CD4-positive, alpha-beta T cell treated with Interleukin-17A for 1 hour (primary cell): ENCODE data around the gene LPIN1.

ENCODE experiments used
- DNase-seq: peaks from one replicate; pipeline ENCODE4 v3.0.0-alpha.2; 2020

The LPIN1 gene

DNA sequence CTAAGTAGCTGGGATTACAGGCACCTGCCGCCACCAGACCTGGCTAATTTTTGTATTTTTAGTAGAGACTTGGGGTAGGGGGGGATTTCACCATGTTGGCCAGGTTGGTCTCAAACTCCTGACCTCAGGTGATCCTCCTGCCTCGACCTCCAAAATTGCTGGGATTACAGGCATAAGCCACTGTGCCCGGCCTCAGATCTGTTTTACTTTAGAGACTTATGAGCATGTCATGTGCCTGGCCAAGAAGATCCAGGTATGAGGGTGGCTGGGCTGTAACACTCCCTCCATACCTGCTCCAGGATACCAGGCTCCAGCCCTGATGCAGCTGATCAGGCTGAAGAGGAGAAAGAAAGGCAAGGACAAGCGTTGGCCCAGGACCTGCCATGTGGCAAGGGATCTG is 125.0 kb downstream of the LPIN1 start:
- DNase-seq = no peak

DNA sequence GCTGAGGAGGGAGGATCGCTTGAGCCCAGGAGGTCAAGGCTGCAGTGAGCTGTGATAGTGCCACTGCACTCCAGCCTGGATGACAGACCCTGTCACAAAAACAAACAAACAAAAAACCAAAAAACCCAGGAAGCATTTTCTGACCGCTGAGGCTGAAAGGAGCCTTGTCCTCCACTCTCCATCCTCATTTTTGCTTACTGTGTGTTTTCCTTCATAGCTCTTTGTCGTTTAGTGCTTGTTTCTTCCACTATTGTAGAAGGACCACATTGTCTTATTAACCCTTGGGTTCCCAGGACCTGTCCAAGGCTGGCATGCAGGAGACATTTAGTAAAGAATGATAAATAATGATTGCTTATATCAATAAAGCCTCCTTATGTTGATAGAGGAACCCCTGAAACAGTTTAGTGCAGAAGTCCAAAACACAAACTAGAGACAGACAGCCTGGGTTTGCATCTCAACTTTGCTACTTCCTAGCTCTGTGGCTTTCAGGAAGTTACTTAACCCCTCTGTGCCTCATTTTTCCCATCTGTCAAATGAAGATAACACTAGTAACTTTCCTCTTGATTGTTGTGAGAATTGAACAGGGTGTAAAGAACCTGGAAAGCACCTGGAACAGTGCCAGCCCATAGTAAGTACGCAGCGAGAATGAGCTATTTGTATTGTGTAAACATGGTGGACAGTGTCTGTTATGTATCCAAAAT is 126.0 kb downstream of the LPIN1 start:
- DNase-seq = peak; percentile 25

GRCh38 chr2:11872948-11873269 is 126.5 kb downstream of the LPIN1 start:
- DNase-seq = no peak

DNA sequence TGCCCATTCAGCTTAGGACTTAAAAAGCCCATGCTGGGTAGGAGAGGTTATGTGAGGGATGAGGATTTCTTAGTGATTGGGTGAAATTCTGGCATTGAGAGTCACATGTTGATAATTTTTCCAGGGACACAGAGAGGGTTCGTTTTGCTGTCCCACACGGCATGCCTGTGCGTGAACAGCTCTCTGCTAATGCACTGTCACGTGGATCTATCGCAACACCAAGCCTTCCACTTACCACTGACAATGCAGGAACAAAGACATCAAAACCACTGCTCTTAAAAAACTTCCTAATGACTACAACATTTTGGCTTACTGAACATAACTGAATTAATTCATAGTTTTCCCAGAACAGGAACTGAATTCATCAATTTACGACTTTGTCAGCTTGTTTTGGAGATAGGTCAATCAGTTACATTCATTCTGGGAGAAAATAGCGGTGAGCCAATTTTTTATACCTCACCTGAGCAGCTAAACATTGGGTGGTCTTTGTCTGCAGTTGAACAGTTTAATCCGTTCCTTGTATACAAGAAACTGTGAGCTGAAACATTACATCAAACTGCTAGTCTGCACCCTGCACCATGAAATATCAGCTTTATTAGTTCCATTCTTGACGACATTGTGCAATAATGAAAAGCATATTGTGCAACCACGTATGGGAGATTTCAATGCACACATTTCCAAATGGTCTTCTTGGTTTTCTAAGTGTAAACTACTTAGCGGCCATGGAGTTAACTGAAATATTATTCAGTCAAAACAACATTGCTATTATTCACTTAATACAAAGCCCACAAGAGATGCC is 127.1 kb downstream of the LPIN1 start:
- no peak for DNase-seq

DNA sequence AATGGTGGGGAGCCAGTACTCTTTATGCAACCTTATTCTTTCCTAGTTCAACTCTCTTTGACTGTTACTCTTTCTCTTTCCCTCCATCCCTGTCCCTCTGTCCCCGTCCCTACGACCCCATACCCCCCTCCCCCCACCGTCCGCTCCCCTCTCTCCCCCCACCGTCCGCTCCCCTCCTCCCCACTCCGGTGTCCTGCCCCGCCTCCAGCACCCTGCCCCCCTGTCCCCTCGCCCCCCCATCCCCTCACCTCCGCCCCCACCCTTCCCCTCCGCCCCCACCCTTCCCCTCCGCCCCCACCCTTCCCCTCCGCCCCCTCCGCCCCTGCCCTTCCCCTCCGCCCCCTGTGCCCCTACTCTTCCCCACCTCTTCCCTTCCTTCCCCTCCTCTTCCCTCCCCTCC is 128.4 kb downstream of the LPIN1 start:
- no peak for DNase-seq

GRCh38 chr2:11875481-11875880 is 129.0 kb downstream of the LPIN1 start:
- DNase-seq = no peak

GRCh38 chr2:11876436-11876835 is 130.0 kb downstream of the LPIN1 start:
- DNase-seq = no peak

GRCh38 chr2:11876889-11877288 is 130.5 kb downstream of the LPIN1 start:
- DNase-seq = no peak
